ENCODE measurements around the gene PLCG2. TPM values are rescaled to one million over a fixed set of nuclear protein-coding genes. Genes with fewer than 3 reads are reported as not detected.
"Not testable (repeated sequence)": the region's sequence is repeated elsewhere in the genome, so short reads cannot be mapped to it uniquely, and the experiment has no call there.

Gene PLCG2
- total RNA-seq (13.0 TPM), polyA plus RNA-seq (8.0 TPM)

- H3K27ac ChIP-seq (ENCODE audit: low read depth), result no peak within 1 kb of the TSS
Measured at GRCh38 chr16:81778861-81779535, at the start of gene PLCG2. Gene PLCG2, plus strand, starts transcription at chr16:81779291. Its CDS starts 6,699 bp downstream, at chr16:81785990.

GRCh38 chr16:81729451-81729850 lies 49.6 kb upstream of the PLCG2 start:
- Histone ChIP-seq H3K27ac (ENCODE audit: low read depth) (no peak overlapping the region), H3K36me3 (ENCODE audit: insufficient read depth) (no peaks in the 10 kb centered on the region), H3K4me1 (ENCODE audit: insufficient read depth) (no peaks in the 10 kb centered on the region), H3K4me3 (ENCODE audit: low read depth, low read length) (no peak overlapping the region)
- 87% methylated on average over 16 of the region's 16 CpGs for WGBS
- no peak for DNase-seq (ENCODE audit: extremely low spot score)

More at GRCh38 chr16:81778861-81779535, at the start of gene PLCG2:
- Histone ChIP-seq H3K4me3 (ENCODE audit: low read depth, low read length) (peak within 1 kb of the TSS; percentile 65), H3K36me3 (ENCODE audit: insufficient read depth) (no peaks in the 10 kb centered on the region), H3K4me1 (ENCODE audit: insufficient read depth) (peaks cover 2% of the 10 kb centered on the region)
- under 1% methylated on average over 78 of the region's 78 CpGs for WGBS
- DNase-seq (ENCODE audit: extremely low spot score), result no peak

- H3K4me3 ChIP-seq (ENCODE audit: low read depth, low read length), result peak overlapping the region; percentile 19
- no peaks in the 10 kb centered on the region for H3K4me1 ChIP-seq (ENCODE audit: insufficient read depth)
- no peak overlapping the region for H3K27ac ChIP-seq (ENCODE audit: low read depth)
- H3K36me3 ChIP-seq (ENCODE audit: insufficient read depth), result no peaks in the 10 kb centered on the region
- no peak for DNase-seq (ENCODE audit: extremely low spot score)
- 12% methylated on average over 47 of the region's 47 CpGs for WGBS
Measured at GRCh38 chr16:81730090-81731051, 48.7 kb upstream of the PLCG2 start.

- no peak overlapping the region for H3K4me3 ChIP-seq (ENCODE audit: low read depth, low read length)
- no peaks in the 10 kb centered on the region for H3K4me1 ChIP-seq (ENCODE audit: insufficient read depth)
- DNase-seq (ENCODE audit: extremely low spot score), result no peak
- no peak overlapping the region for H3K27ac ChIP-seq (ENCODE audit: low read depth)
- no peaks in the 10 kb centered on the region for H3K36me3 ChIP-seq (ENCODE audit: insufficient read depth)
- WGBS, result 90% methylated on average over 8 of the region's 8 CpGs
Measured at GRCh38 chr16:81731649-81732048, 47.4 kb upstream of the PLCG2 start.

- 91% methylated on average over 1 of the region's 1 CpG for WGBS
- no peak for DNase-seq (ENCODE audit: extremely low spot score)
Measured at GRCh38 chr16:81732699-81733098, 46.4 kb upstream of the PLCG2 start.

GRCh38 chr16:81733295-81733694 lies 45.8 kb upstream of the PLCG2 start:
- no peak for DNase-seq (ENCODE audit: extremely low spot score)
- no peaks in the 10 kb centered on the region for H3K4me1 ChIP-seq (ENCODE audit: insufficient read depth)
- 79% methylated on average over 1 of the region's 1 CpG for WGBS
- H3K36me3 ChIP-seq (ENCODE audit: insufficient read depth), result no peaks in the 10 kb centered on the region
- no peak overlapping the region for H3K27ac ChIP-seq (ENCODE audit: low read depth)
- no peak overlapping the region for H3K4me3 ChIP-seq (ENCODE audit: low read depth, low read length)

More at GRCh38 chr16:81732699-81733098, 46.4 kb upstream of the PLCG2 start:
- Histone ChIP-seq H3K27ac (ENCODE audit: low read depth) (no peak overlapping the region), H3K36me3 (ENCODE audit: insufficient read depth) (no peaks in the 10 kb centered on the region), H3K4me1 (ENCODE audit: insufficient read depth) (no peaks in the 10 kb centered on the region), H3K4me3 (ENCODE audit: low read depth, low read length) (no peak overlapping the region)

GRCh38 chr16:81734632-81735434 lies 44.3 kb upstream of the PLCG2 start:
- 95% methylated on average over 6 of the region's 6 CpGs for WGBS
- Histone ChIP-seq H3K4me3 (ENCODE audit: low read depth, low read length) (no peak overlapping the region), H3K4me1 (ENCODE audit: insufficient read depth) (no peaks in the 10 kb centered on the region), H3K36me3 (ENCODE audit: insufficient read depth) (no peaks in the 10 kb centered on the region), H3K27ac (ENCODE audit: low read depth) (no peak overlapping the region)
- DNase-seq (ENCODE audit: extremely low spot score), result no peak

GRCh38 chr16:81737885-81738536 lies 41.1 kb upstream of the PLCG2 start:
- Histone ChIP-seq H3K4me1 (ENCODE audit: insufficient read depth) (no peaks in the 10 kb centered on the region), H3K27ac (ENCODE audit: low read depth) (no peak overlapping the region), H3K4me3 (ENCODE audit: low read depth, low read length) (no peak overlapping the region), H3K36me3 (ENCODE audit: insufficient read depth) (no peaks in the 10 kb centered on the region)
- WGBS, result 15% methylated on average over 22 of the region's 22 CpGs
- peak; percentile 71 for DNase-seq (ENCODE audit: extremely low spot score)

GRCh38 chr16:81738783-81739496 lies 40.2 kb upstream of the PLCG2 start:
- no peak overlapping the region for H3K27ac ChIP-seq (ENCODE audit: low read depth)
- no peak overlapping the region for H3K4me3 ChIP-seq (ENCODE audit: low read depth, low read length)
- no peaks in the 10 kb centered on the region for H3K36me3 ChIP-seq (ENCODE audit: insufficient read depth)
- no peaks in the 10 kb centered on the region for H3K4me1 ChIP-seq (ENCODE audit: insufficient read depth)
- WGBS, result 73% methylated on average over 18 of the region's 18 CpGs
- no peak for DNase-seq (ENCODE audit: extremely low spot score)

- H3K4me1 ChIP-seq (ENCODE audit: insufficient read depth), result no peaks in the 10 kb centered on the region
- H3K36me3 ChIP-seq (ENCODE audit: insufficient read depth), result no peaks in the 10 kb centered on the region
- no peak overlapping the region for H3K4me3 ChIP-seq (ENCODE audit: low read depth, low read length)
- no peak for DNase-seq (ENCODE audit: extremely low spot score)
- 88% methylated on average over 8 of the region's 8 CpGs for WGBS
- no peak overlapping the region for H3K27ac ChIP-seq (ENCODE audit: low read depth)
Measured at GRCh38 chr16:81739503-81739902, 39.6 kb upstream of the PLCG2 start.

- Histone ChIP-seq H3K4me3 (ENCODE audit: low read depth, low read length) (no peak overlapping the region), H3K4me1 (ENCODE audit: insufficient read depth) (no peaks in the 10 kb centered on the region), H3K36me3 (ENCODE audit: insufficient read depth) (no peaks in the 10 kb centered on the region), H3K27ac (ENCODE audit: low read depth) (no peak overlapping the region)
- no peak for DNase-seq (ENCODE audit: extremely low spot score)
- 71% methylated on average over 8 of the region's 8 CpGs for WGBS
Measured at GRCh38 chr16:81740169-81740568, 38.9 kb upstream of the PLCG2 start.

GRCh38 chr16:81741430-81741770 lies 37.7 kb upstream of the PLCG2 start:
- H3K27ac ChIP-seq (ENCODE audit: low read depth); H3K36me3 ChIP-seq (ENCODE audit: insufficient read depth); H3K4me1 ChIP-seq (ENCODE audit: insufficient read depth); H3K4me3 ChIP-seq (ENCODE audit: low read depth, low read length); DNase-seq (ENCODE audit: extremely low spot score): not testable (repeated sequence)
- WGBS, result 87% methylated on average over 6 of the region's 6 CpGs
